GM21447 (cell line): Measurements from ENCODE around the gene NPAS2.

Experiments used
- ATAC-seq: cut with Tn5 transposase; IDR thresholded peaks from one replicate; pipeline ENCODE4 v1.9.1; 2021; ENCODE audit not compliant: unreplicated experiment

Gene NPAS2

DNA sequence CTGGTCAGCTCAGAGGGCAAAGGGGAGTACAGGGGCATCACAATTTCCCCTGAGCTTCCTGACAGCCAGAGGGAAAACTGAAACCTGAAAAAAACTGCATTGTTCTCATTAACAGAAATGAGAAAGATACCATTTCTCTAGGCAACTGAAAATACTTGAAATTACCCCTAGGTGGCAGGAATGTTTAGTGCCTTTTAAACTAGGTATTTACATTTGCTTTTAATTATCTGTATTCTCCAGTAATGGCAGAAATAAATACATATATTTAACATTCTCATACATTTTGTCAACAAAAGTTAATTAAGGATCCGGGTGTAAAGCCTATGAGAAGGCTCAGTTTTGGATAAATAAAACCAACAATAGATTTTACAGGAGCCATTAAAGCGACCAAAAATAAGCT, 216.6 kb downstream of the NPAS2 start:
- ATAC-seq = no peak

DNA sequence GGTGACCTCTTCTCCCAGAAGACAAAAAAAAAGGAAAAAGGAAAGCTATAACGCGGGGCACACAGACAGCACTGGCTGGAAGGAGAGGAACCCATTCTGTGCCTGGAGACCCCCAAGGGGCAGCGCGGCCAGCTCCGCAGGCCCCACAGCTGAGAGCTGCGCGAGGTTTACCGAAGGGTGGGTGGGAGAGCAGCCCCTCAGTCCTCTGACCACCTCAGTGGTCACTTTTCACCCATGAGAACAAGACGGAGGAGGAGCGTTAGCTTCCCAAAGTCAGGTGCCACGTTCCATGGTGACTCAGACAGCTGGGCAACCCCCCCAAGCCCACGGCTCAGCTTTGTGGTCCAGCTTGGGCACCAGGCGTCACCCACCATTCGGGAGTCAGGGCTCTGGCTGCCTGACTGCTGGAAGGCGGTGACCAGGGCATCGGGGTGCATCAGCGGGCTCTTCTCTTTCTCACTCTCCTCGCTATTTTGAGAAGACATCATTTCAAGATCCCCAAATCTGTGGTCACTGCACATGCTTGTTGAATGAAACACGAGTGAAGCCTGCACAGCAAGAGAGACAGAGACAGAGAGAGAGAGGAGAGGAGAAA, 217.3 kb downstream of the NPAS2 start:
- no peak for ATAC-seq

DNA sequence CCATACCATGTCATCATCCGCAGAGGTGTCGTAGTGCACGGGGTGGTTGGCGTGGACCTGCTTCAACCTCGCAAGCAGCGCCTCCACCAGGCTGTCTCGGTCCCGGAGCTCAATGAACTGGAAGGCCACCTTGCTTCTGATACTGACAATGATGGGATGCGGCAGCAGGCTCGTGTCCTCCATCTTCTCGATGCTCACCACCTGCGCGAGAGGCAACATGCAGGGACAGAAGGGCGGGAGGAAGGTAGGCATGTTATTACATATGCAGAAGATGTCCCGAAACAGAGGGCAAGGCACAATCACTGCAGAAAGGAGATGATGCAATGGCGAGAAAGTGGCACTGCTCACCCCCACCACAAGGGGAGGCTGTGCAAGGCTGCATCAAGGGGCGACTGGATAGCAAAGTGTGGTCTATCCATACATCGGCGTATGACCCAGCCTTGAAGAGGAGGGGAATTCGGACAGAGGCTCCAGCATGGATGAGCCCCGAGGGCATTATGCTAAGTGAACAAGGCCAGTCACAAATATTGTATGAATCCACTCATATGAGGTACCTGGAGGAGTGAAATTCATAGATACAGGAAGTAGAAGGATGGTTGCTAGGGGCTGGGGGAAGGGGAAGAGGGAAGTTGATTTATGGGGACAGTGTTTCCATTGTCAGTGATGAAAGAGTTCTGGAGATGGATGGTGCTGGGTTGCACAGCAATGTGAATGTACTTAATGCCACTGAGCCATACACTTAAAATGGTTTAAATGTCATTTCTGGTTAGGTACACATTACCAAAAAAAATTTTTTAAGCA, 218.7 kb downstream of the NPAS2 start:
- no peak for ATAC-seq

DNA sequence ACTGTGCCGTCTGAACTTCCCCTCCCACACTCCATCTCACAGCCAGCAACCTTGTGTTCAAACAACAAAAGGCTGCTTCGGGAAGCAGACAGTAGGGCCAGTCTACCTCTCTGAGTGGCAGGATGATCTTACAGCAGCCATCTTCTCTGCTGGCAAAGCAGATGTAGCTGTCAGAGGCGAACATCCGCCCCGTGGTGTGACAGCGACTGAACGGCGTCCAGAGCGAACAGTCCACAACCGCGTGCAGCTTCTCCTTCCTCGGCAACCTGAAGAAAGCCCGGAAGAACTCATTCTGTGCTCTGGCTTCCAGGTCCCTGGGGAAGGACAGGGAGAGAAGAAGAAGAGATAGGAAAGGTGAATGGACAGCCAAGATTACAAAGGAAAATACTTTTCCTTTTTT, 220.1 kb downstream of the NPAS2 start:
- no peak for ATAC-seq

- ATAC-seq = no peak
Observed at GRCh38 chr2:101040761-101041160, 220.8 kb downstream of the NPAS2 start.

DNA sequence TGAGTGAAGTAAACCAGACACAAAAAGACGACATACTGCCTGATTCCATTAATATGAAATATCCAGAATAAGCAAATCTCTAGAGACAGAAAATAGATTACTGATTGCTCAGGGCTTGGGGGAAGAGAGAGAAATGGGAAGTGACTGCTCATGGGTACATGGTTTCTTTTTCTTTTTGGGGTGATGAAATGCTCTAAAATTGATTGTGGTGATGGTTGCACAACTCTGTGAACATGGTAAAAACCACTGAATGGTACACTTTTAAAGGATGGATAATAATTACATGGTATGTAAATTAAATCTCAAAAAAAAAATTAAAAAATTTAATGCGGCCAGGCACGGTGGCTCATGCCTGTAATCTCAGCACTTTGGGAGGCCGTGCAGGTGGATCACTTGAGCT, 221.5 kb downstream of the NPAS2 start:
- no peak for ATAC-seq

DNA sequence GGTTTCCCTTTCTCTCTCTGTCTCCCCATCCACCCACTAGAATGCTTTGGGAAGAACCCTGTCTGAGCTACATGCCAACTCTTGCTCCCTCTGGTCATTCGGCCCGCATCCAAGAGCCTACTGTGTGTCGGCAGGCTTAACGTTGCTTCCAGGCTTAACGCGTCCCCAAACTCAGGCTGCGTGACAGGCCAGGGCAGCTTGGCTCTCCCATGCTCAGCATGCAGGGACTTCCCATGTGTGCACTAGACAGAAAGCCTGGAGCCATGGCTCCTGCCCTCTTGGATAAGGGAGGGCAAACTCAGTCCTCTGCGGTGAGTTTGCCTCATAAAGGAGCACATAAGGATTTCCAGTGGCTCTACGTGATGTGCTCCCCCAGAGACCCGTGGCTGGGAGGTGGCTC, 225.4 kb downstream of the NPAS2 start:
- no peak for ATAC-seq
